HCT116 (cell line): ENCODE measurements around the gene ZCCHC10. TPM values are rescaled to one million over a fixed set of nuclear protein-coding genes. Genes with fewer than 3 reads are reported as not detected.
"Not testable (repeated sequence)": the region's sequence is repeated elsewhere in the genome, so short reads cannot be mapped to it uniquely, and the experiment has no call there.

Source experiments
- ATAC-seq: fragments of 200-7000 bp; cut with Tn5 transposase; 2 replicates; pipeline ENCODE4 v1.9.1; 2020; ENCODE audit warnings: mild to moderate bottlenecking, moderate library complexity
- BruUV-seq: library from RNA; stranded (reverse); fragments of 400-500 nt; replicated peaks from 2 replicates; lab custom pipeline; 2021; lab: Mats Ljungman, UMichigan
- CTCF ChIA-PET: fragments of 300-600 bp; sonication (Branson Sonifier 250); formaldehyde crosslinking; loops from one replicate; lab custom pipeline; 2021; ENCODE audit warnings: antibody characterized with exemption; lab: Charles Lee
- POLR2A ChIA-PET: fragments of 300-600, 350-600 bp; sonication (Branson Sonifier 250); formaldehyde crosslinking; loops from one replicate; lab custom pipeline; 2021; ENCODE audit warnings: antibody characterized with exemption; lab: Charles Lee
- RAD21 ChIA-PET, 2 experiments: fragments of 300-600 bp; sonication (Branson Sonifier 250); formaldehyde crosslinking; loops; one replicate each; lab custom pipeline; 2023; ENCODE audit warnings: low total read pairs in 2 of 2; ENCODE audit not compliant: uncharacterized antibody in 2 of 2, unreplicated experiment in 2 of 2, low non-redundant PET in 1 of 2; lab: Charles Lee
- DNase-seq: peaks from one replicate; pipeline ENCODE4 v3.0.0-alpha.2; 2010; ENCODE audit warnings: low read depth, low spot score
- H2AFZ ChIP-seq: fragments of 200-600 bp; shearing (Covaris generic), sonication (generic); 2 replicates; pipeline ENCODE4 v1.6.1; 2017; ENCODE audit warnings: low read depth, mixed run types, mixed read lengths, antibody characterized with exemption, low read length; ENCODE audit not compliant: poor library complexity, severe bottlenecking
- H3K27ac ChIP-seq: 2 replicates; pipeline ENCODE4 v1.5.1; 2012; ENCODE audit warnings: low read depth, low read length
- H3K27me3 ChIP-seq: fragments of 200-600 bp; sonication (generic); 2 replicates; pipeline ENCODE4 v1.6.1; 2016; ENCODE audit warnings: mixed run types, low read length, mixed read lengths; ENCODE audit not compliant: insufficient read depth
- H3K36me3 ChIP-seq, 2 experiments: fragments of 200-500 bp in 1 of 2; fragments of 200-600 bp in 1 of 2; sonication (Bioruptor generic) in 1 of 2; sonication (generic) in 1 of 2; 2 replicates each; pipeline versions ENCODE4 v1.5.1 to v1.6.1; 2014 to 2016; ENCODE audit warnings: low read length in 2 of 2, inconsistent platforms in 1 of 2, mixed read lengths in 1 of 2, mixed run types in 1 of 2; ENCODE audit not compliant: insufficient read depth in 2 of 2, control insufficient read depth in 1 of 2
- H3K4me1 ChIP-seq, 2 experiments: fragments of 200-600 bp in 1 of 2; sonication (generic) in 1 of 2; 2 replicates each; pipeline versions ENCODE4 v1.5.1 to v1.6.1; 2012 to 2017; ENCODE audit warnings: low read length in 2 of 2, inconsistent platforms in 1 of 2, mild to moderate bottlenecking in 1 of 2, mixed read lengths in 1 of 2, mixed run types in 1 of 2, moderate library complexity in 1 of 2; ENCODE audit not compliant: insufficient read depth in 2 of 2, control insufficient read depth in 1 of 2
- H3K4me2 ChIP-seq: fragments of 200-600 bp; sonication (generic); 2 replicates; pipeline ENCODE4 v1.6.1; 2017; ENCODE audit warnings: mixed run types, low read length, mixed read lengths
- H3K4me3 ChIP-seq, 2 experiments: fragments of 200-600 bp in 1 of 2; sonication (generic) in 1 of 2; replicated peaks in 1 of 2; 2 replicates each; pipeline ENCODE4 v1.5.1; 2011 to 2016; ENCODE audit warnings: low read length in 2 of 2, control low read depth in 1 of 2, low read depth in 1 of 2, mild to moderate bottlenecking in 1 of 2, mixed read lengths in 1 of 2, mixed run types in 1 of 2
- H3K79me2 ChIP-seq: fragments of 200-600 bp; sonication (generic); 2 replicates; pipeline ENCODE4 v1.6.1; 2017; ENCODE audit warnings: mild to moderate bottlenecking, mixed run types, low read length, moderate library complexity, mixed read lengths; ENCODE audit not compliant: insufficient read depth
- H3K9ac ChIP-seq: fragments of 200-600 bp; sonication (generic); 2 replicates; pipeline ENCODE4 v1.6.1; 2016; ENCODE audit warnings: low read length, mixed read lengths
- H3K9me2 ChIP-seq: fragments of 200-600 bp; sonication (generic), shearing (Covaris generic); 2 replicates; pipeline ENCODE4 v1.6.1; 2017; ENCODE audit warnings: mixed run types, mild to moderate bottlenecking, moderate library complexity; ENCODE audit not compliant: insufficient read depth
- H3K9me3 ChIP-seq, 2 experiments: fragments of 200-500 bp in 1 of 2; fragments of 200-600 bp in 1 of 2; sonication (Bioruptor generic) in 1 of 2; sonication (generic) in 1 of 2; 2 replicates each; pipeline ENCODE4 v1.6.1; 2014 to 2017; ENCODE audit warnings: low read length in 2 of 2, mixed read lengths in 2 of 2, inconsistent platforms in 1 of 2, low read depth in 1 of 2, mild to moderate bottlenecking in 1 of 2, mixed run types in 1 of 2, moderate library complexity in 1 of 2; ENCODE audit not compliant: control insufficient read depth in 1 of 2, insufficient read depth in 1 of 2
- H4K20me1 ChIP-seq: fragments of 200-600 bp; sonication (generic), shearing (Covaris generic); 2 replicates; pipeline ENCODE4 v1.6.1; 2017; ENCODE audit warnings: mixed run types, mild to moderate bottlenecking, moderate library complexity; ENCODE audit not compliant: insufficient read depth
- CBX3 ChIP-seq: IDR thresholded peaks from 2 replicates; pipeline ENCODE4 v1.6.1; 2012; ENCODE audit warnings: low read depth
- EZH2 ChIP-seq: fragments of 200-600 bp; sonication (generic); IDR thresholded peaks from 2 replicates; pipeline ENCODE4 v1.6.1; 2017; ENCODE audit warnings: antibody characterized with exemption, mixed run types
- POLR2AphosphoS5 ChIP-seq: IDR thresholded peaks from 2 replicates; pipeline ENCODE4 v1.6.1; 2011; ENCODE audit warnings: mild to moderate bottlenecking, low read depth, low read length, moderate library complexity
- intact Hi-C: fragments of 100-400 bp; cut with micrococcal nuclease; formaldehyde crosslinking; loops from 2 replicates; pipeline ENCODE4 v1.10.0; 2022
- total RNA-seq: library from RNA; stranded (reverse); gene quantifications from one replicate; pipeline ENCODE4 v1.2.1, GENCODE V29; 2021; ENCODE audit not compliant: unreplicated experiment
- TF ChIP-seq, protein P1 (sequence below): IDR thresholded peaks from 2 replicates; pipeline ENCODE4 v1.6.1; 2011; ENCODE audit warnings: mild to moderate bottlenecking, low read length, moderate library complexity; ENCODE audit not compliant: insufficient replicate concordance; ENCODE audit errors: extremely low read depth
- TF ChIP-seq, protein P2 (sequence below): IDR thresholded peaks from 2 replicates; pipeline ENCODE4 v1.6.1; 2012

ZCCHC10 gene
- total RNA-seq, 1 experiment from 2014 or later = 19.2 TPM

DNA sequence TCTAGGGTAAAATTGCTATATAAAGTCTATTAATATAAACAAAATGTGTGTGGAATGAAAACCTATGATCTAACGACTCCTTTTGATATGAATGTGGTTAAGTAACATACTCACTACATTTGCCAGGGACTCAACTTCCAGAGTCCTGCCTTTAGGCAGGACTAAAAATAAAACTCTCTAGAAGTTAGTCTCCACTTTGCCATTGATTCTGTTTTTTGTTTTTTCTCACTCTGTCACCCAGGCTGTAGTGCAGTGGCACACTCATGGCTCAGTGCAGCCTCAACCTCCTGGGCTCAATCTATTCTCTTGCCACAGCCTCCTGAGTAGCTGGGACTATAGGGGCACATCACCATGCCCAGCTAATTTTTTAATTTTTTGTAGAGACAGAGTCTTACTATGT, 30.0 kb downstream of the ZCCHC10 start (continued):
- TF ChIP-seq, protein P1, sequence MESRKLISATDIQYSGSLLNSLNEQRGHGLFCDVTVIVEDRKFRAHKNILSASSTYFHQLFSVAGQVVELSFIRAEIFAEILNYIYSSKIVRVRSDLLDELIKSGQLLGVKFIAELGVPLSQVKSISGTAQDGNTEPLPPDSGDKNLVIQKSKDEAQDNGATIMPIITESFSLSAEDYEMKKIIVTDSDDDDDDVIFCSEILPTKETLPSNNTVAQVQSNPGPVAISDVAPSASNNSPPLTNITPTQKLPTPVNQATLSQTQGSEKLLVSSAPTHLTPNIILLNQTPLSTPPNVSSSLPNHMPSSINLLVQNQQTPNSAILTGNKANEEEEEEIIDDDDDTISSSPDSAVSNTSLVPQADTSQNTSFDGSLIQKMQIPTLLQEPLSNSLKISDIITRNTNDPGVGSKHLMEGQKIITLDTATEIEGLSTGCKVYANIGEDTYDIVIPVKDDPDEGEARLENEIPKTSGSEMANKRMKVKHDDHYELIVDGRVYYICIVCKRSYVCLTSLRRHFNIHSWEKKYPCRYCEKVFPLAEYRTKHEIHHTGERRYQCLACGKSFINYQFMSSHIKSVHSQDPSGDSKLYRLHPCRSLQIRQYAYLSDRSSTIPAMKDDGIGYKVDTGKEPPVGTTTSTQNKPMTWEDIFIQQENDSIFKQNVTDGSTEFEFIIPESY = no peak
- TF ChIP-seq, protein P2, sequence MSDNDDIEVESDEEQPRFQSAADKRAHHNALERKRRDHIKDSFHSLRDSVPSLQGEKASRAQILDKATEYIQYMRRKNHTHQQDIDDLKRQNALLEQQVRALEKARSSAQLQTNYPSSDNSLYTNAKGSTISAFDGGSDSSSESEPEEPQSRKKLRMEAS = no peak
- TF ChIP-seq POLR2AphosphoS5 (no peak), EZH2 (no peak), CBX3 (no peak)

DNA sequence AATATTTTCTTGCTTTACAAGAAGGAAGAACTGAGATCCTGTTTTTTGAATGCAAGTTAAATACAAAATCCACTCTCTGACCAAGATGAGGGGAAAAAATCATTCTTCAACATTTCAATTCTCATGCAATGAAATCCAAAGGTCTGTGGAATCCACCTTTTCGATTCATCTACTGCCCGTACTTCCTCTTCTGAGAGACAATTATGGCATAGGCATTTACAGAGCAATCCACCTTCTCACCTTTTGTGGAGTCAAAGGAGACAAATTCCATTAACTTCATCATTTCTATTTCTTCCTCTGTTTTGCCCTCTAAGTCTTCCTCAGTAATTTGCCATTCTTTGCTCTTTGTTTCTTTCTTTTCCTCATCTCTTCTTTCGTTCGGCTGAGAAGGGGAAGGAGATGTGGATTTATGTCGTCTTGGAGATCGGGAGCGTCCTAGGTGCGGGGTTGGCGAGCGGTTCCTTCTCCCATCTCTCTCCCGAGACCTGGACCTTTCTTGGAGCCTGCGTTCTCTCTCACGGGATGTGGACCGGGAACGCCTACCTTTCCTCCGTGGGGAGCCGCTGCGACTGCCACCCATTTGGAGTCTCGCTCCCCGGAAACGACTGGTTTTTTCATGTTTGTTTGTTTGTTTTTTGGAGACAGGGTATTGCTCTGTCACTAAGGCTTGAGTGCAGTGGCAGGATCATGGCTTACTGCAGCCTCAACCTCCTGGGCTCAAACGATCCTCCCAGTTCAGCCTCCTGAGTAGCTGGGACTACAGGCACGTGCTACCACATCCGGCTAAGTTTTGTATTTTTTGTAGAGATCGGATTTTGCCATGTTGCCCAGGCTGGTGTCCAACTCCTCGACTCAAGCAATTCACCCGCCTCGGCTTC, 38.6 kb downstream of the ZCCHC10 start:
- H3K27ac ChIP-seq = no peak overlapping the region
- intact Hi-C loops = no loop called here
- no peak for TF ChIP-seq EZH2
- POLR2A ChIA-PET = no interaction called here
- H3K27me3 ChIP-seq = no peaks in the 10 kb centered on the region
- no peak for ATAC-seq
- no peak overlapping the region for H3K4me2 ChIP-seq
- H4K20me1 ChIP-seq = no peaks in the 10 kb centered on the region
- H3K79me2 ChIP-seq = no peaks in the 10 kb centered on the region
- CTCF ChIA-PET = no interaction called here
- DNase-seq = no peak
- RAD21 ChIA-PET = no interaction called here
- H3K36me3 ChIP-seq = no peaks in the 10 kb centered on the region
- BruUV-seq = no TSS peak
- H2AFZ ChIP-seq = no peak overlapping the region
- no peak overlapping the region for H3K4me3 ChIP-seq
- no peak overlapping the region for H3K9ac ChIP-seq
- H3K4me1 ChIP-seq = no peaks in the 10 kb centered on the region
- H3K9me3 ChIP-seq = no peaks in the 10 kb centered on the region
- H3K9me2 ChIP-seq = no peaks in the 10 kb centered on the region

DNA sequence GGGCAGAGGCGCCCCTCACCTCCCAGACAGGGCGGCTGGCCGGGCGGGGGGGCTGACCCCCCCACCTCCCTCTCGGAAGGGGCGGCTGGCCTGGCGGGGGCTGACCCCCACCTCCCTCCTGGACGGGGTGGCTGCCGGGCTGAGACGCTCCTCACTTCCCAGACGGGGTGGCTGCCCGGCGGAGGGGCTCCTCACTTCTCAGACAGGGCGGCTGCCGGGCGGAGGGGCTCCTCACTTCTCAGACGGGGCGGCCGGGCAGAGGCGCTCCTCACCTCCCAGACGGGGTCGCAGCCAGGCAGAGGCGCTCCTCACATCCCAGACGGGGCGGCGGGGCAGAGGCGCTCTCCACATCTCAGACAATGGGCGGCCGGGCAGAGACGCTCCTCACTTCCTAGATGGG, 43.4 kb downstream of the ZCCHC10 start:
- intact Hi-C loops, CTCF ChIA-PET, DNase-seq, H2AFZ ChIP-seq, H3K4me2 ChIP-seq, ATAC-seq, H3K27me3 ChIP-seq, POLR2A ChIA-PET, RAD21 ChIA-PET, BruUV-seq, H4K20me1 ChIP-seq, H3K9ac ChIP-seq, H3K27ac ChIP-seq, H3K9me3 ChIP-seq, H3K79me2 ChIP-seq, H3K4me3 ChIP-seq, H3K4me1 ChIP-seq, H3K9me2 ChIP-seq, H3K36me3 ChIP-seq: not testable (repeated sequence)
